HG03520 (cell line): Measurements from ENCODE around the gene BCL6.

Source experiments
- ATAC-seq: cut with Tn5 transposase; IDR thresholded peaks from one replicate; pipeline ENCODE4 v1.9.1; 2021; ENCODE audit warnings: mild to moderate bottlenecking, moderate library complexity; ENCODE audit not compliant: unreplicated experiment

BCL6 gene

DNA sequence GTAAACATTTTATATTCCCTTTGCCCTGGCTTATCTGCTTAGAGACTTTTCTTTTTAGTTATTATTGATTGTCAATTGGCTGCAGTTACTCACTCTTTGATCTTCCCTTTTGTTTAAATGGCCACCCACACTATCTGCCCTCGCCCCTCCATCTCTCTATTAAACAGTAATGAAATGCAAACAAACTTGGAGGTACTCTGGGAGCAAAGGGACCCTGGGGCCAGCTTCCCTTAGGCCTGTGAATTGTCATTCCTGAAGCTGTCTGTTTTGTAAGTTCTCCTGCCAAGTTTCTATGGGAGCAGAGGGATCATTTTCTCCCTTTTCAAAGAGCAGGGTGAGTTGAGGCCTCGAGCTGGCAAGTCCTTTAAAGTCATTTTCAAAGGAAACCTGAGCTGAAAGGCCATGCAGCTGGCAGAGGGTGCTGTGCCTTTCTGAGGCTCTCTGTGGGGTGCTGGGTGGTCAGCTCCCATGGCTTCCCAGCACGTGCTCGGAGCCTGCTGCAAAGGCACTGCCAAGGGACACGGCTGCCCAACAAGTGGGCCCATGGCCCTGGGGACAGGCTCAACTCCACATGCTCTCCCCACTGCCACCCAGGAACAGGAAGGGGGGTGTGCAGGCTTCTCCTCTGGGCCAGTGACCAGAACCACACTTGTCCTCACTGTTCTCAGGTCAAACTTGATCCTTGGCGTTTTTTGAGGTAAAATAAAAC is 25.5 kb downstream of the BCL6 start:
- ATAC-seq = no peak

DNA sequence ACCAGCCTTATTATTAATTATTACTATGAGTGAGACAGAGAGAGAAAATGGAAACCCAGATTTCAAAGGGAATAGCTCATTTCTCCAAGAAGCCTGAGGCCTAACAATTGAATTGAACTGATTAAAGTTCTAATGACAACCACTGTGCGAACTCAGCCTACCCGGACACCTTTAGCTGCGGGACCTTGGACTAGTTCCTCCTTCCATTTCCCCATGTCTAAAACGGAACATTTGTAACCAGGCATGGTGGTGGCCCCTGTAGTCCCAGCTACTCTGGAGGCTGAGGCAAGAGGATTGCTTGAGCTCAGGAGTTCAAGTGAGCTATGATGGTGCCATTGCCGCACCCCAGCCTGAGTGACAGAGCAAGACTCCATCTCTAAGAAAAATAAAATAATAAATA is 26.5 kb downstream of the BCL6 start:
- ATAC-seq = no peak

DNA sequence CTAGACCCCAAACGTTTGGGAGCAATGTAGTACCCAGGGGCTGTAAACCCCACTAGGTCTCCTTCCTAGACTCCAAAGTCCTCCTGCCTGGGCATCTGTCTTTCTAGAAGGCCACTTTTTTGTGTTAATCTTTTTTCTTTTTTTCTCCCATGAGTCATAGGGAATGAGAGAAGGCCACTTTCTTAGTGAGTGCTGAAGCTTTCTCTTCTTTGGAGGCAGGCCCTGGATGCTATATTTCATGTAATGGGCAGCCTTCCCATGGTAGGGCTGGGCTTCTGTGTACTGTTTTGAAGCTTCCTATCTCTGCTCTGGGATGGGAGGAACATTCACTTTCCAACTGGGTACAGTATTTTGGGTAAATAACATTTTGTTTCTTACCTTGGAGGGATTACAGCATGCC is 27.7 kb downstream of the BCL6 start:
- no peak for ATAC-seq

DNA sequence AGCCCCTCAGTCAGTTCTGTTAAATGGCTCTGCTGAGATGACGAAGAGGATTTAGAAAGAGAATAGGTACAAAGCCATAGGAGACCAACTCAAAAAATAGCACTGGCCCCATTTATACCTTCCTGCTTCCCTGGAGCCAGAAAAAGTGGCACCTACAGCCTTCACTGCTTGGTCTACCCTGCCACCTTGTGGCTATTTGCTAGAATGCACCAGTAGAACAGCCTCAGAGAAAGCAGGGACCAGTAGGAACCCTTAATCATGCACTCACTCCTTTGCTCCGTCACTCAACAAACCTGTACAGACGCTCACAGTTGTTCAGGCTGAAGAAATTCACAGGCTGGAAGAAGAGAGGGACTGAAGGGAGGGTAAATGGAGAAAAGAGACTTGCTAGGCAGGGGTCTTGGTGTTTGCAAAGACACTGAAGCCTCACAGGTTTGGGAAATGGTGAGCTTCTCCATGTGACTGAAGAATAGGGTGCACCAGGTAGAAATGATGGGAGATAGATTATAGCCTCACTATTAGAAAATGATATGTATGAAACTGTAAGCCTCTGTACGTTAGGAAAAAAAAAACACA is 30.8 kb downstream of the BCL6 start:
- peak; percentile 77 for ATAC-seq

DNA sequence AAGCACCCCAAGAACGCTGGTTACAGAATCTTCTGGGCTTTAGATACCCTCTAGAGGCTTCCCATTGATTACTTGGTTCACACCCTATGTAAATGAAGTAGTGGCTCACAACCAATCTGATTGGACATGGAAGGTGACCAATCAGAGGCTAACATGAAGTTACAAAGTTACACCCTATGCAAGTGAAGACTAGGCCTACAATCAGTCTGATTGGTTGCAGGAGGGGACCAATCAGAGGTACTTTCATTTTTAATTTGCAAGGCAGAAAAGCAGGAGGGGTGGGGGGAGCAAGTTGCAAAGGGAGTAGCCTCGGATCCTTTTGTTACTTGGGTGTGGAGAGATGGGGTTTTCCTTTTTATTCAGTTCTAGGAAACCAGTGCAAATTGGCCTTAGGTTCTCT is 31.8 kb downstream of the BCL6 start:
- no peak for ATAC-seq

DNA sequence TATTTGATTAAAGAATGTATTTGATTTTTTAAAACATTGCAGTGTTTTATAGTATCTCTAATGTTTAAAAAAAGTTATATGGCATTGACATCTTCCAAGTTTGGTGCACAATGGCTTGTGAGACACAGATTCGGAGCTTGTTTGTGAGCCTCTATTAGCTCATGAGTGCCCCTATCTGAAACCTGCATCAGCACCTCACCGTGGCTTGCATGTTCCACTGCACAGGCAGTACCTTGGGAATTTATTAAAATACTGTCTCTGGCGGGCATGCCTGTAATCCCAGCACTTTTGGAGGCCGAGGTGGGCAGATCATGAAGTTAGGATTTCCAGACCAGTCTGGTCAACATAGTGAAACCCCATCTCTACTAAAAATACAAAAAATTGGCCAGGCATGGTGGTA is 36.1 kb downstream of the BCL6 start:
- no peak for ATAC-seq

DNA sequence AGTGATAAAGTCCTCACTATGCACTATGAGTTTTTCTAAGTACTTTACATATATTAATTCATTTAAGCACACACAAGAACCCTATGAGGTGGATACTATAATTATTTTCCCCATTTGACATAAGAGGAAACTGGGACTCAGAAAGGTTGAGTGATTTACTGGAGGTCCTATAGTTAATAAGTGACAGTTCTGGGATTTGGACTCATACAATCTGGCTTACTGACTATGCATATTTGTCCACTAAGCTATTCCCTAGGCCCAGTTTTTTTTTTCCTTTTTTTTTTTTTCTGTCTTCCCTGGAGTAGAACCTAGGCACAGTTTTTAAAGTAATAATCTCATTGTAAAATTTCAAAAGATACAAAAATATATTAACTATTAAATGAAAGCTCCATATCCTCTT is 36.6 kb downstream of the BCL6 start:
- no peak for ATAC-seq

DNA sequence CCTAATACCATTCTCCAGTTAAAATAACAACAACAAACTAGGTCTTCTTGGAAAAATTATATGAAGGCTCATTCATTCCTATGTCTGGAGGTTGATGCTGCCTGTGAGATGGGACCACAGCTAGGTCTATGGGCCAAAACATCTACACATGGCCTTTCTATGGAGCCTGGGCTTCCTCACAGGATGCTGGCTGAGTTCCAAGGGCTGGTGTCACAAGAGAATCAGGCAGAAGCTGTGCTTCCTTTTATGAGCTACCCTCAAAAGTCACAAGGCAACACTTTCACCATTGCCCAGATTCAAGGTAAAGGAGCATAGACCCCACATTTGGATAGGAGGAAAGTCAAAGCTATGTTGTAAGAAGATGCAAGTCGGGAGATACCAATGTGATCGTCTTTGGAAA is 38.3 kb downstream of the BCL6 start:
- ATAC-seq = no peak

DNA sequence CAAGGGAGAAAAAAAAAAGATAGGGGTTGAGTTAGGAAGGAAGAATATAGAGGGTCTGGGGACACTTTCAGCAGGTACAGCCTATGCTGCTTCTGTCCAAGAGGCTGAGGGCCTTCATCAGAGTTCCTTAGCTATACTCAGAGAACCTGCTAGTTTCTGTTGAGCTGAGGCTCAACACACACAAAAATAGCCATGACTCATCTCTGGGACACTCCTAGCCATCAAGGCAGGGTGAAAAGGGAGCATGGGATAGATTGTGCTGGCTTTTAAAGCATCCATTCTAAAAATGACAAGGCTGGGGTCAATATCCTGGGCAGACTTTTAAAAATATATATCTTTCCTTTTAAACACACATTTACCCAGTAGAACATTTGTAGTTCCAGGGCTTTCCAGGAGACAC is 40.1 kb downstream of the BCL6 start:
- ATAC-seq = no peak

DNA sequence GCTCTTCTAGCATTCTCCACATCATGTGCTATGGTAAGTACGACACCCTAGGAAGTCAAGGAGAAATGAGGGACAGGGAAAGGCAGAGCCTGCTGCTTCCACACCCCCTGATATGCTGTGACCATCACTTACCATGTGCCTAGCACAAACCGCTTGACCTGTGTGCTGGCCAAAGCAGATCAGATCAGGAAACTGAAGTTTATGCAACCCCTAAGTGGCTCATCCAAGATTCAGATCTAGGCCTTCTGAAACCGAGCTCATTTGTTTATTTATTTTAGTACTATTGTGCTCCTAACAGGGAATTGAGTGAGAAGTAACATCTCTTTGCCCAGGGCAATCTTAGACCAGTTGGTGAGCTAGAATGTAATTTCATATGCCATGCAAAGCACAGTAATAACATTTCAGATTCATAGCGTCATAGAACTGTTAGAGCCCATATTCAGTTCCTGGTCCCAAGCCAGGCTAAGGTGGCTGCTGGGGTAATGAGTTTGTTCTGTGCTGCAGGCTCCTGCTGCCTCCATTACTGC is 42.7 kb downstream of the BCL6 start, which contains the start of gene RTP2:
Gene RTP2 (minus strand): TSS at position 51 of the 527 bp plus-strand sequence. CDS start 429 bp downstream, outside the sequence.
- ATAC-seq = no peak

DNA sequence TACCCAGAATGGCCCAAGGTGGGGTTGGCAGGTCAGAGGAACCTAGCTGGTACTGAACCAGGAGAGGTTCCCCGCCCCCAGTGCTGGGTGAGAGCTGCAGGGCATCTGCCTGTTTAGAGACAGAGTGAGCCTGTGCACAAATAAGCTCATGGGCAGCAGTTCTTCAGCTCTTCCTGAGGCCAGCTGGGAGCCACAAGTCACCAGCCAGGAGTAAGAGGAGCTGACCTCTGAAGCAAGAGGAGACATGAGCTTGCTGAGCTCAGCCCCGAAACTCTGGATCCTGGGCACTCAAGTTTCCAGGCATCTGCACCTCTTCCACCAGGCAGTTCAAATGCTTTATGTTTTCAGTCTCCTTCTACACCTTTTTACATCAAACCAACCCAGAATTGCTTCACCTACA is 45.0 kb downstream of the BCL6 start:
- ATAC-seq = no peak

DNA sequence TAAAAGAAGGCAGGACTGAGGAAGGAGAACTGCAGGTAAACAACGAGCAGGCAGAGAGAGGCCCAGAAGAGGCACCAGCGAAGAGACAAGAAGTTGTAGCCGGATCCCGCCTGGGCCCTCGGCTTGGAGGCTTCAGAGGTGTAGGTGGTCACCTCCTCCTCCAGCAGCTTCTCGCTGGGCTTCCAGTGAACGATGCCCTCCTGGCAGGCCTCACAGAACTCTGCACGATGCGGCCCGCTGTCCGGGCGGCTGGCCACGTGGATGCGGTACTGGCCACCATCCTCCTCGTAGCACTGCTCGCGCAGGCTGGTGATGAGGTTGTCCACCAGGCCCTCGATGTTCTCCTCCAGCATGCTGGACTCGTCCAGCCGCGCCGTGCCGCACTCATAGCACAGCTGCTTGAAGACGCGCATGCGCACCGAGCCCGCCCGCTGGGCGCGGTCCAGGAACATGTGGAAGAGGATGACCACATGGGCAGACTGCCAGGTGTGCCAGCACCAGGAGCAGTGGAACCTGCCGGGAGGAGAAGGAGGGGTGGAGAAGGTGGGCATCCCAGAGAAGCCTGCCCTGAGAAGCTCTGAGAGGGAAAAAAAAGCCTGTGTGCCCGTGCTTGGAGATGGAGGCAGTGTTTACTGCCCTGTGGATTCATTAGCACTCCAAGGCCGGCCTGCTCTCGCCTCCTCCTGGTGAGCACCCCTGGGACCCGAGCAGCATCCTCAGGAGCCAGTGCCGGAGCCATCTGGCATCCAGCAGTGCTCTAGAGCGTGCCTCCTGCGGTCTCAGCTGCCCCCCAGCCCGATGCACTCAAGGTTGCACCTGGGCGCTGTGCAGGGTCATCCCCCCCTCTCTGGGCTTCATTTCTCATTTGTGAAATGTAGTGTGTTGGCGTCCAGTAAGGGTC is 46.5 kb downstream of the BCL6 start:
- no peak for ATAC-seq

DNA sequence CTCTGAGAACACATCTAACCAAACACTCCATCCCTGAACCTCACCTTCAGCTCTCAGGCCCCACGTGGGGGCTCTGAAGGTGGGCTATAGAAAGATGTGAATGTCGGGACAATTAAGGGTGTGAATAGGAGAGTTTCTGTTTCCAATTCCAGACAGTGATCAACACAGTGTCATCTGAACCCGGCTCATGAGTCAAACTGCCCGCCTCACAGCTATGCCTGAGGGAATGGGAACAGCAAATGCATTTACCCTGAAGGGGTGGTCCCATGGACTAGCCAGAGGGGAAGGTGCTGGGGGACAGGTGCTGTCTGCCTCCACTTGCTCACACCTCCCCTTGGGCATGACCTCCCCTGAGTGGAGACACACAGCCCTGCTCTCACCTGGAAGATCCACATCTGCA is 49.2 kb downstream of the BCL6 start:
- ATAC-seq = no peak

DNA sequence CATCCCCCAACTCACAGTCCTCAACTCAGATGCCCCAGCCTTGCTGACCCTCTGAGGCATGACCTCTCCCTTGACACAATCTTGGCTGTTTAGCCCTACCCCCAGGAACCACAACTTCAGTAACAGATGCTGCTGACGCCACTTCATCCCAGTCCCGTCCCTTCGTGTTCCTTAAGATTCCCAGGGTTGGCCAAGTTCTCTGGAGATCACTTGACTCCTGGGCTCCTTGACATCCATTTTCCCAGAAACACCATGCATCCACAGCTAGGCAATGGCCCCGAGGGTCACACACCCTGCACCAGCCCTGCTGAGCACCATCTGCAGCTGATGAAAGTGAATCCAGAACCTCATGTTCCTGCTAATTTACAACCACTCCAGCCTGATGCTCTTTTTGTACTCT is 49.8 kb downstream of the BCL6 start:
- ATAC-seq = no peak

DNA sequence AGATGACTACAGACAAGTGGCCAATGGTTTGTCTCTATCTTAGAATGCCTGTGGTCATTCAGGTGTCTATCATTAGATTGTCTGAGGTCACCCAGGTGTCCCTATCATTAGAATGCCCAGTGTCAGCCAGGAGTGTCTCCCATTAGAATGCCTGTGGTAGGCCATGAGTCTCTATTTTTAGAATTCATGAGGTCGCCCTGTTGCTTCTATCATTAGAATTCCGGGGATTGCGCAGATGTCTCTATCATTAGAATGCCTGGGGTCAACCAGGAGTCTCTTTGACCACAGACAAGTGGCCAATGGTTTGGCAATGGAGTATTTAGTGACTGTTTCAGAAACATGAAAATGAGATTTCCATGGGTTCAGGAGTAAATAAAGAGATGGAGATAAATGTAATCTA is 50.5 kb downstream of the BCL6 start:
- ATAC-seq = no peak

DNA sequence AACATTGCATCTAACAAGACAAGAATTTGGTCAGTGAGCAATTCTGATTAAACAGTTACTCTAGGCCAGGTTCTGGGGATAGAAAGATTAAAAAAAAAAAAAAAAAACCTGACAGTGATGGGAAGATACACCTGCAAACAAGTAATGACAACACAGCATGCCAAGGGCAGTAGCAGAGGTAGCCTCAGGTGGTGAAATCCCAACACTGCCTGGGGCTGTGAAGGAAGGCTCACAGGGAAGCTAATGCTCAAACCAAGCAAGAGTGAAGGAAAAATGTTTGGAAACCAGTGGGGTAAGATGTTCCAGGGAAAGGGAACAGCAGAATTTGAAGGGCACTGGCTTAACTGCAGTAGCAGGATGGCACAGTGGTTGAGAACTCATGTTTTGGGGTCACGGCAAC is 51.8 kb downstream of the BCL6 start:
- no peak for ATAC-seq

DNA sequence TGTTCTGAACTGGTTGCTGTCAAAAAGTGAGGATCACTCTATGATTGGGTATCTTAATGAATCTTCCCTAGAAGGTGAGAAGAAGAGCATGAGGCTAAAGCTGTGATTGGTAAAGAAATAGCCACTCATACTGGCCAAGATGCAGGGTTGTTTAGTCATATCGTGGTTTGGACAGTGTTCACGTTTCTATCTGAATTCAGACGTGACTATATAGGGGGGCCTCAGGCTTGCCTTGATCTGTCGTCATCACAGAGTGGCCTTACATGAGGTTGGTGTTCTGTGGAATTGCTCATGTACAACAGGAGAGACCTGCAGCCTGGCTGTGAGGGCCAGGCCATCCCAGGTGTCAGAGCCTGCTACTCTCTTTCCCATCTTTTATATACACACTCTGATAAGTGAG is 55.3 kb downstream of the BCL6 start:
- no peak for ATAC-seq

DNA sequence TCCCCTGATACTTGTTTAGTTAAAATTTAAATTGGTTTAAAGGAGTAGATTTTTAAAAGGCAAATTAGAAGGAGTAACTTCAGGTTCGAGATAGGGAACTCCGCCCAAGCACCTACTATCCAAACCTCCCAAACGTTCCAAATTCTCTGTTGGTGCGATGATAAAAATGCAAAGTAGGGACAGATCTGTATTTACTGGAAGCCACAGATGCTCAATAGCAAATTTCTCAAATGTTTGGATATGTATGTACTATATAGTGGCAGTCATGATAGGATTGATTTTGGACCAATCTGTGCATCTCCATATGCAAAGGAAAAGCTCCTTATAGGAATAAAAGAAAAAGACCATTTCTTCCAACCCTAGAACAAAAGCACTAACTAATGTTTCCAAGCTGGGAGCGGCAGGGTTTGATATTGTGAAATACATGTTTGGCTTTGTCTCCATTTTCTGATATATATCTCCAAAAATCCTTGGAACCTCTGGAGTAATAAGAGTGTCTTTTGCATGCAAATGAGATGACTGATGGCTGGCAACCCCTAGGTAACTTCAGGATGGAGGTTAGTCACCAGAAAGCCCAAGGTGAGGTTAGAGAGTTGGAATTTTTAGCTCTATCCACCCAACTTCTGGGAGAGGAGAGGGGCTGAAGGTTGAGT is 58.5 kb downstream of the BCL6 start:
- ATAC-seq = no peak

DNA sequence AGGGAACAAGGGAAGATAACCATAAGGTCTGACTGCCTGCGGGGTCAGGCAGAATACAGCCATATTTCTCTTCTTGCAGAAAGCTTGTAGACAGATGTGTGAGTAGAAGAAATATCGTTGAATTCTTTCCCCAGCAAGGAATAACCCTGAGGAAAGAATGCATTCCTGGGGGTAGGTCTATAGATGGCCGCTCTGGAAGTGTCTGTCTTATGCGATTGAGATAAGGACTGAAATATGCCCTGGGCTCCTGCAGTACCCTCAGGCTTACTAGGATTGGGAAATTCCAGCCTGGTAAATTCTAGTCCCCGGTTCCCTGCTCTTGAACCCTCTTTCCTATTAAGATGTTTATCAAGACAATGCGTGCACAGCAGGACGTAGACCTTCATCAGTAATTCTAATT is 59.3 kb downstream of the BCL6 start:
- no peak for ATAC-seq

DNA sequence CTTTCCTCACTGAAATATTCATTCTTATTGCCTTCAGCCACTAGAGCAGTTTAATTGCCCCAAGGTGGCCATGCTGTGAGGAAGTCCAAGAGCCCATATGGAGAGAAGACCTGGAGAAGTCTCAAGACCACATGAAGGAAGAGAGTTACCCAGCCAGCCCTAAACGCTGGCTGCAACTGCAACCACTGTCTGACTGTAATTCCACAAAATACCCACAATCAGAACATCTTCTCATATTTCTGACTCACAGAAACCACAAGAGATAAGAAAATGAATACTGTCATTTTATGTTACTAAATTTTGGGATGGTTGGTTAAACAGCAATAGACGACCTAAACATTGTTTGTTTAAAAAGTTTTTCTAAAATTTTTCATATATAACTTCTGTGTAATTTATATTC is 60.4 kb downstream of the BCL6 start:
- no peak for ATAC-seq

DNA sequence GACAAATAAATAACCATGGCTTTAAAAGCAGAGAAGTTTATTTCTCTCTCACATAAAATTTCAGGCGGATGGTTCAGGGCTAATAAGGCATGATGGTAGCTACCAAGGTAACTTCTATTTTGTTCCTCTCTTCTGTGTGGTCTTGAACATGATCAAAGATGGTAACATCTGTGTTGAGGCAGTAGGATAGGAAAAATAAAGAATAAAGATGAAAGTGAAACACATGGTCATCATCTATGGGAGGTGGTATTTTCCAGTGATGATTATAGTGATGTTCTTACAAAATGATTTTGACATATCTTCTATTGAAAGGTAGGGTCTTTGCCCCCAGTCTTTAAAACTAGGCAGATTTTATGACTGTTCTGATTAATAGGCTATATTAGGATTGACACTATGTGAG is 60.8 kb downstream of the BCL6 start:
- ATAC-seq = no peak
